Psoas muscle (tissue), 8 donors: ENCODE data around the gene CABLES2. TPM values are rescaled to one million over a fixed set of nuclear protein-coding genes. Genes with fewer than 3 reads are reported as not detected.

Experiments
- ATAC-seq, 4 donors: fragments of 200-7000 bp; cut with Tn5 transposase; one replicate each; pipeline ENCODE4 v1.9.1; 2020; ENCODE audit warnings: moderate library complexity in 3 of 4, mild to moderate bottlenecking in 2 of 4
- DNase-seq, 2 donors: peaks; one replicate each; pipeline ENCODE4 v3.0.0-alpha.2; 2020
- H3K27ac ChIP-seq: fragments of 200-600 bp; one replicate; pipeline ENCODE4 v1.8.0; 2022
- H3K27me3 ChIP-seq, 3 donors: fragments of 200-600 bp in 1 of 3; one replicate each; pipeline versions ENCODE4 v1.6.1 to v1.8.0; 2013 to 2022; ENCODE audit warnings: low read length in 2 of 3, mild to moderate bottlenecking in 2 of 3, moderate library complexity in 1 of 3; ENCODE audit not compliant: insufficient read depth in 3 of 3
- H3K36me3 ChIP-seq, 2 donors: fragments of 200-600 bp in 1 of 2; one replicate each; pipeline versions ENCODE4 v1.6.1 to v1.8.0; 2013 to 2022; ENCODE audit warnings: low read depth in 1 of 2, mild to moderate bottlenecking in 1 of 2, moderate library complexity in 1 of 2; ENCODE audit not compliant: insufficient read depth in 1 of 2
- H3K4me1 ChIP-seq: fragments of 200-600 bp; one replicate; pipeline ENCODE4 v1.8.0; 2022
- H3K4me3 ChIP-seq: fragments of 200-600 bp; one replicate; pipeline ENCODE4 v1.8.0; 2022; ENCODE audit warnings: mild to moderate bottlenecking
- H3K9me3 ChIP-seq: fragments of 200-600 bp; one replicate; pipeline ENCODE4 v1.8.0; 2022
- CTCF ChIP-seq: fragments of 200-600 bp; IDR thresholded peaks from one replicate; pipeline ENCODE4 v1.8.0; 2022; ENCODE audit warnings: antibody characterized with exemption
- WGBS, 3 donors: extraction: QIAGEN DNeasy Blood & Tissue Kit; methylation state at CpG; one replicate each; pipeline versions ENCODE4 v1.1.6 to v1.1.7; 2013; 5-methylcytosine and 5-hydroxymethylcytosine counted together
- intact Hi-C, 2 donors: fragments of 100-400 bp; cut with DNase I; formaldehyde crosslinking; loops; one replicate each; pipeline versions ENCODE4 v1.11.0 to v1.14.2; 2022
- polyA plus RNA-seq, 3 donors: library from polyadenylated mRNA; stranded (reverse); fragments of 200-250 nt; gene quantifications; one replicate each; pipeline ENCODE4 v1.2.3, GENCODE V29; 2013
- total RNA-seq, 4 donors: library from RNA; stranded (reverse); fragmentation: NEBNext Ultra II Directional in 2 of 4; extraction: Animal tissue kit (Norgen Biotek cat#: 25700) in 2 of 4; gene quantifications; one replicate each; pipeline versions ENCODE4 v1.2.1 to v1.2.4, GENCODE V29; 2021 to 2023
- donor health status: healthy with polysubstance abuse.
- donor health status: DM: no; HTN: no; CAD: no; lungs with moderate emphysema.
- donor health status: Bipolar disorder and iron deficiency.
- donor health status: healthy.
- donor health status: DM: yes; HTN: yes; CAD: no.
- donor health status: DM: no; HTN: no; CAD: no.
- donor health status: DM: no; HTN: no; CAD: no.
- donor health status: DM: yes; HTN: yes; CAD: no.

Gene CABLES2
- total and polyA plus RNA-seq, 7 donors = 2.4 to 4.3 (median 3.8) TPM

GRCh38 chr20:62355878-62356588 lies 51.1 kb downstream of the CABLES2 start:
- ATAC-seq (no peak), DNase-seq (peak; percentile 59 to 71)
- WGBS, 3 donors = 17 to 22% (median 18%) methylated on average over 25 to 29 of the region's 29 CpGs
- H3K9me3 ChIP-seq = no peaks in the 10 kb centered on the region
- peak overlapping the region; percentile 85 for H3K27ac ChIP-seq
- intact Hi-C loops = no loop called here
- H3K4me1 ChIP-seq = peaks cover 66% of the 10 kb centered on the region
- no peaks in the 10 kb centered on the region for H3K27me3 ChIP-seq
- TF ChIP-seq CTCF = no peak
- H3K4me3 ChIP-seq = peak overlapping the region; percentile 42
- H3K36me3 ChIP-seq = peaks cover 0 to 16% of the 10 kb centered on the region in 2 donors

- 23 to 24% (median 23%) methylated on average over 11 of the region's 11 CpGs for WGBS, 3 donors
- Histone ChIP-seq H3K36me3 (peaks cover 0 to 21% of the 10 kb centered on the region in 2 donors), H3K27me3 (no peaks in the 10 kb centered on the region), H3K4me1 (peaks cover 66% of the 10 kb centered on the region), H3K9me3 (no peaks in the 10 kb centered on the region), H3K4me3 (peak overlapping the region; percentile 42), H3K27ac (peak overlapping the region; percentile 85)
- ATAC-seq (peak in 3 of 4 donors; percentile 6 to 21 (median 8)), DNase-seq (peak; percentile 60 to 68)
- no peak for TF ChIP-seq CTCF
- intact Hi-C loops = no loop called here
Measured at GRCh38 chr20:62355516-62355877, 51.6 kb downstream of the CABLES2 start.

GRCh38 chr20:62354811-62355341 lies 52.2 kb downstream of the CABLES2 start:
- H3K27ac ChIP-seq = peak overlapping the region; percentile 85
- H3K36me3 ChIP-seq = peaks cover 0 to 26% of the 10 kb centered on the region in 2 donors
- no peak for TF ChIP-seq CTCF
- H3K27me3 ChIP-seq = no peaks in the 10 kb centered on the region
- H3K9me3 ChIP-seq = no peaks in the 10 kb centered on the region
- peak overlapping the region; percentile 42 for H3K4me3 ChIP-seq
- DNase-seq = peak; percentile 20 to 39
- intact Hi-C loops = loop anchor here in 1 of 2 donors (5.0 kb wide), 1 partner anchor 53 kb away; the partner anchor contains the start of gene ADRM1
- ATAC-seq = no peak
- WGBS, 3 donors = 72 to 75% (median 73%) methylated on average over 12 to 16 of the region's 16 CpGs
- H3K4me1 ChIP-seq = peaks cover 66% of the 10 kb centered on the region

GRCh38 chr20:62354031-62354808 lies 52.9 kb downstream of the CABLES2 start:
- peak in 1 of 2 donors; percentile 48 for DNase-seq
- no peak for ATAC-seq
- Histone ChIP-seq H3K4me1 (peaks cover 61% of the 10 kb centered on the region), H3K36me3 (peaks cover 0 to 27% of the 10 kb centered on the region in 2 donors), H3K27me3 (no peaks in the 10 kb centered on the region), H3K9me3 (no peaks in the 10 kb centered on the region), H3K27ac (peak overlapping the region; percentile 85), H3K4me3 (no peak overlapping the region)
- WGBS, 3 donors = 87 to 92% (median 88%) methylated on average over 11 to 14 of the region's 14 CpGs
- intact Hi-C loops = loop anchor here in 1 of 2 donors (5.0 kb wide), 1 partner anchor 52 kb away; the partner anchor contains the start of gene ADRM1
- TF ChIP-seq CTCF = no peak
